Activated CD4-positive, alpha-beta T cell treated with anti-CD3 and anti-CD28 coated beads, Interleukin-2, Interleukin-6, amounts not matched to agents 100 ng/mL and 50 ng/mL, durations not matched to agents 16 hours and 8 hours (primary cell): ENCODE results near the gene DNAH17.

ENCODE experiments used
- DNase-seq: peaks from one replicate; pipeline ENCODE4 v3.0.0-alpha.2; 2020

The DNAH17 gene

DNA sequence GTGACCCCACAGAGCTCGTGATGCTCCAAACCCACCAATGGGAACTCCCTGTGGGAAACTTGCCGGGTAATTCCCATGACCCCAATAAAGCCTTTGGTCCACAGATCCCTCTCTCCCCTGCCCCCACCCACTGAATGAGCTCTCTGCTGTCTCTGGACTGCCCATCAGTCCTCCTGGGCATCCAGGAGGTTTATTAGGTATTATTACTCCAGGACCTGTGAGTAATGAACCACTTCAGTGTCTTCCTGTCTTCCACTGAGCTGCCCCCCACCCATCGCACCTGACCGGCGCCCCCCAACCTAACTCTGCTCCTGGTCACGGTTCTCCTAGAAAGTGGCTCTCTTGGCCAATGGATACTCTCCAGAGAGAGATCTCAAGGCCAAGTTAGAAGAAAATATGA is 28.7 kb upstream of the DNAH17 start:
- DNase-seq, result no peak

DNA sequence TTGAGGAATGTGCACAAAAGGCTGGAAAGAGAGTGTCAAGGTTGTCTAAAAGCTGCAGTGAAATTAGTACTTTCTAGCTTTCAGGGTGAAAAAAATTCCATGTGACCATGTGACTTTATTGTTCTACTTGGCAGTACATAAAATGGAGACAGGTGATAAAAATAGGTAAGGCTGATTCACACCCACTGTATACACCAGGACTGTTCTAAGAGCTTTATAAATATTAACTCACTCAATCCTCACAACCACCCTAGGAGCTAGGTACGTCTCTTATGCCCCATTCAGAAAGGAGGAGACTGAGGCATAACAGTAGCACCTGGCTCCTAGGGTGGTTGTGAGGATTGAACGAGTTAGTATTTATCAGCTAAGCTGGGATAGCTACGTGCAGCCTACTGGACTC is 28.2 kb upstream of the DNAH17 start:
- DNase-seq, result no peak

DNA sequence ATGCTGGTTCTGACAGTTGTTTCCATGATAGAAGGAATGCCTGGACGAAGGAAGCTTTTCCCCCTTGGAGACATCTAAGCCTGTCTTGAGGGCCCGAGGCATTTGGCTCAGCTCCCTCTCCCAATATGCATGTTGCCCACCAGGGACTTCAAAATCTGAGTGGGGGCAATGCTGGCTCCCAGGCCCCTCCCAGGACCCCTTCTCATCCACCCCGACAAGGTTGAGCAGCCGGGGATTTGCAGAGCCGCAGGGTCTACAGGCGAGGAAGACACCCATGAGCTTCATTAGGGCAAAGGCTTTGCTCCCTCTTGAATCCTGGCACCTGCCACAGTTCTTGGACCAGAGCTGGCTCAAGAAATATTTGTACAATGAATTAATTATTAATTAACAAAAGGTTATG is 25.1 kb upstream of the DNAH17 start:
- DNase-seq, result no peak

DNA sequence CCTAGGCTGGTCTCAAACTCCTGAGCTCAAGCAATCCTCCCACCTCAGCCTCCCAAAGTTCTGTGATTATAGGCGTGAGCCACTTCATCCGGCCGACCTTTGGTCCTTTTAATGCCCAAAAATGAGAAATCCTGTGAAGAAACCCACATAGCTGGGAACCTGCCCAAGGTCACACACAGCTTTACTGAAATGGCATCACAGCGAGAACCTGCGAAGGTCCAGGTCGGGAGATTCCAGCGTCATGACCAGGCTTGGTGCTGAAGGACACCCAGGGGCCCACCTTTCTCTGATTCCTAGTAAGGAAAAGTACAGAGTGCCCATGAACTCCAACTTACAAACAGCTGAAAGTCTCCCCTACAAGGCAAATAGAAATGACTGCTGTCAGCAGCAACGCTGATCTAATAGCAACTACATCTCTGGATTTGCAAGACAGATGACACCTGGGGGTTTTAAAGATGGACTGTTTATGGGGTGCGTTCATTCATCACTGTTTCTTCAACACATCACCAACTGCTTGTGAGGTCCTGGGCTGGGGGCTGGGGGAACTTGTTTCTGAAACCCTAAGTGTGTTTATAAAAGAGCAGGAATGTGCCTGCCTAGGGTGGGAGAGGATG is 24.5 kb upstream of the DNAH17 start:
- no peak for DNase-seq

DNA sequence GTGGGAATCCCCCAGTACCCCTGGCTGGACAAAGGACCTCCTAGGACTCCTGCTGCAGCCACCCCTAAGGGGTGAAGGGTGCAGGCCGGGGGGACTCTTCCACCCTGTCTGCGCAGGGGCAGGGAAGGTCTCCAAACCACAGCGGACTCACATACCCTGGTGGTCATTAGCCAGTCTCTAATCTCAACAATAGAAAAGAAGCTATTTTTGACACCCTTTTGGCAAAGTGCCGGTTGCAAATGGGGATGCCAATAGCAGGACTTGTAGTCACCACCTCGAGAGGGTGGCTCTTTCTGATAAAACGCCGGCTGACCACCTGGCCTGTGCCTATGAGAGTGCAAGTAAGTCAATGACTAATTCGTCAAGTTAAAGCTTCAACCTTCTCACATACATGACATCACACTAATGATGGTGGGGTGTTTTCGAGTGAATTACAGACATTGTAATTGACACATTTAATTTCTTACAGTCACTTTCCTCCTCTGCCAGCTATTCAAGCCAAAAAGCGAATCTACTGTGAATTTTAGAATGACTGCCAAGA is 23.1 kb upstream of the DNAH17 start:
- DNase-seq, result no peak

DNA sequence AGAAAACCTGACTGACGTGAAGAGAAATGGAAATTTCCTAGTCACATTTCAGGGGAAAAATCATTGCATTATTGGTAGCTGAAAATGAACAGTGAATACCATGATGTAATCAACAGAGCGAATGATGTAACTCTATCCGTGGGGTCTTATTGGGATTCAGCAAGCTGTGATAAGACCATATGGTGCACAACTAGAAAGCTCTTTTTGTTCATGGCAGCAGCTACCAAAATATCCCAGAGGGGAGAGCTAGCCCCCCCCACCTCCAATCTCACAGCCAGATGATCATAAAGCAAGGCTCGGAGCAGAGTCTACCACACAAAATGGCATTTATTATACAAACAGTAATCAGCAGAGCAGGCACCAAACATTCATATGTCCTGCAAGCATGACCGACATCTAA is 22.2 kb upstream of the DNAH17 start:
- DNase-seq, result no peak

DNA sequence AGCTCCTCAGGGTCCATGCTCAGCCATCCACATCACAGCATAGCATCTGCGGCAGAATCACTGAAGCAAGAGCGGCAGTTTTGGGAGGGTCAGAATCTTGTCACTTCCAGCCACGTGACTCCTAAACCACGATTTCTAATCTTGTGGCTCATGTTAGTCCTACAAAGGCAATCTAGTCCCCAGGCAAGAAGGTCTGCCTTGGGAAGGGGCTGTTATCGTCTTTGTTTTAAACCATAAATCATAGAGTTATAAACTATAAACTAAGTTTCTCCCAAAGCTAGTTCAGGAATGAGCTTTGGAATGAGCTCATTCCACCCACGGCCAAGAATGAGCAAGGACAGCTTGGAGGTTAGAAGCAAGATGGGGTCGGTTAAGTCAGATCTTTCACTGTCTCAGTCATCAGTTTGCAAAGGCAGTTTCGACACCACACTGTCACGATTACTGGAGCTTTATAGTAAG is 20.8 kb upstream of the DNAH17 start:
- no peak for DNase-seq

DNA sequence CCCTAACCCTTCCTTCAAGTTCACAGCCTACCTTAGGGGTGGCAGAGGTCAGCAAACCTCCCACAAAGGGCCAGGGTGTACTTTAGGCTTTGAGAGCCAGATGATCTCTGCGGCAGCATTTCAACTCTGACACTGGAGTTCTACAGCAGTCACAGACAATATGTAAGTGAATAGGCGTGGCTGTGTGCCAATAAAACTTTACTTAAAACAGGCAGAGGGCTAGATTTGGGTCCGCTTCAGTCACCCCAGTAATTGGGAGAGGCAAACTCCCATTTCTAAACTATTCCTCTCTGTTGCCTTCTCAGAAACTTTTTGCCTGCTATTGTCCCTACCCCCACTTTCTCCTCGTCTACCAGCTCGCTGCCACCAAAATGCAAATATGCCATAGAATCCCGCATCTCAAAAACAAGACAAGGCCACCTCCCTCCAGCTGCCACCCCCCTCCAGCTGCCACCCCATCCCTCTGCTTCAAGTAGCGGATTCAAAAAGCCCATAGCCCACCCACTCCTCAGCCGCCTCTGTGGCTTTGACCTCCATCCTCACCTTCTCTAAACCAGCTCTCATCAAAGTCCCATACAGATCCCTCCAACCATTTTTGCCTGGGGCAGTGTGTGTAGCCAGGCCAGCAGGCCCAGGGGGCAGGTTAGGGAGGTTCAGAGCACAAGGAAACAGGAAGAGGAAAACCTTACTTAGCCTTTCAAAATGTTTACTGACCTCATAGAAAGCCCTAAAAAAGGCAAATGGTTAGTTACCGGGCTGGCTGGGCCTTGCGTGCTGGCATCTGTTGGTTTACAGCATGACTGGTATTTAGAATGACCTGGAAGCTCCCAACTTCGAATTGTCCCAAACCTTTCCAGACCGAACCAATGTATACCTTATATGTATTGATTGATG is 19.9 kb upstream of the DNAH17 start:
- no peak for DNase-seq

DNA sequence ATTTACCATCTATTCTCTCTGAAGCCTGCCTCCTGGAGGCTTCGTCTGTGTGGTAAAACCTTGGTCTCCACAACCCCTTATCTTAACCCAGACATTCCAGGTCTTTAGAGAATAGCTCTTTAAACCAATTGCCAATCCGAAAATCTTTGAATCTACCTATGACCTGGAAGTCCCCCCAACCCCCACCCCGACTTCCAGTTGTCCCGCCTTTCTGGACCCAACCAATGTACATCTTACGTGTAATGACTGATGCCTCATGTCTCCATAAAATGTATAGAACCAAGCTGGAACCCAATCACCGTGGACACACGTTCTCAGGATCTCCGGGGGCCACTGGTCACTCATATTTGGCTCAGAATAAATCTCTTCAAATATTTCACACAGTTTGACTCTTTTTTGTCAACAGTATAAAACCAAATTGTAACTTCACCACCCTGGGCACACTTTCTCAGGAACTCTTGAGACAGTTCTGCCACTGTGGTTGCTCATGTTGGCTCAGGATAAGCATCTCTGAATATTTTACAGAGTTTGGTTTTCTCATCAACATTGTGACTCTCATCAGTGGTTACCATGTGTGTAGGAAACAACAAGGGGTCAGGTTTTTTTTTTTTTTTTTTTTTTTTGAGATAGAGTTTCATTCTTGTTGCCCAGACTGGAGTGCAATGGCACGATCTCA is 18.1 kb upstream of the DNAH17 start:
- DNase-seq, result no peak

DNA sequence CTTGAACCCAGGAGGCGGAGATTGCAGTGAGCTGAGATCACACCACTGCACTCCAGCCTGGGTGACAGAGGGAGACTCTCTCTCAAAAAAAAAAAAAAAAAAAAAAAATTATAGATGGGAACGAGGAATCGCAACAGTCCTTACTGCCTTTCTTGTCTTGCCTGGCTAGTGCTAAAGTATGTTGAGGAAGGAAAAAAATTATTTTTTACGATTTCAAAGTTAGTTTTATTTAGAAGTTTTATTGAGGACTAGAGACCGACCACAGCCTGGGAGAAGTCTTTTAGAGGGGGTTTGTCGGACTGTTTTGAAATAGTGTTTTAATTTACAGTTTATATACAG is 15.8 kb upstream of the DNAH17 start:
- DNase-seq, result no peak

DNA sequence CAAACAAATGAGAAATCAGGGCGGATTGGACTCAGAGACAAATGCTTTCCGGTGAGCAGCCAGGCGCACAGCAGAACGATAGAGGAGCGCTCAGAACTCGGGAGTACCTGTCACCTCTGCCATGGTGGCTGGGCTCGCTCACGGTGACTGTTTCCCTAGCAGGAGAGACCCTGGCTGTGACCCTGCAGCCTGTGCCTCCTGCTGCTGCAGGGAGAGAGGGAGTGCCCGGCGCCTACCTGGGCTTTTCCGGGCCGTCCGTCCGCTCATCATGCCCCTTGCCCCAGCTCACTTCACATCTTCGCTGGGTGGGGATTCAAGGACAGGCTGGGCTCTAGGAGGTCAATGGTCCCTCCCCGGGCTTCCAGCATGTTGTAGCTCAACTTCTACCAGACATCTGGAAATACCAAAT is 14.1 kb upstream of the DNAH17 start:
- DNase-seq, result no peak

DNA sequence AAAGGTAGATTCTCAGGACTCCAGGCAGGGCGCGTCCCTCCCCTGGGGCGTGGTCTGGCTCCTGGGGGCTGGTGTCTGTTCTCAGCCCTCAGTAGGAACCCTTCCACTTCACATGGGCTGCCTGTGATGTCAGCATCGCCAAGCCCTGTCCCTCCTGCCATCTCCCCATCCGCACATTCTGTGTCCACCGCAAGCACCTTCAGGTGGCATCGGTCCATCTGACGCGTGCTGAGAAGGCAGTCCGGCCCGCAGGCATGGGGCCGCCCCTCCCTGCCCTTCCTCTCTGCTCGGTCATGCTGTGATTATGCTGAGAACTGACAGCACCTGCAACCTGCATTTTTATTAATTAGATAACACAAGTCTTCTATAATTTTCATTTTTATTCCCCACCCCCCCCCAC is 12.7 kb upstream of the DNAH17 start:
- DNase-seq, result no peak

DNA sequence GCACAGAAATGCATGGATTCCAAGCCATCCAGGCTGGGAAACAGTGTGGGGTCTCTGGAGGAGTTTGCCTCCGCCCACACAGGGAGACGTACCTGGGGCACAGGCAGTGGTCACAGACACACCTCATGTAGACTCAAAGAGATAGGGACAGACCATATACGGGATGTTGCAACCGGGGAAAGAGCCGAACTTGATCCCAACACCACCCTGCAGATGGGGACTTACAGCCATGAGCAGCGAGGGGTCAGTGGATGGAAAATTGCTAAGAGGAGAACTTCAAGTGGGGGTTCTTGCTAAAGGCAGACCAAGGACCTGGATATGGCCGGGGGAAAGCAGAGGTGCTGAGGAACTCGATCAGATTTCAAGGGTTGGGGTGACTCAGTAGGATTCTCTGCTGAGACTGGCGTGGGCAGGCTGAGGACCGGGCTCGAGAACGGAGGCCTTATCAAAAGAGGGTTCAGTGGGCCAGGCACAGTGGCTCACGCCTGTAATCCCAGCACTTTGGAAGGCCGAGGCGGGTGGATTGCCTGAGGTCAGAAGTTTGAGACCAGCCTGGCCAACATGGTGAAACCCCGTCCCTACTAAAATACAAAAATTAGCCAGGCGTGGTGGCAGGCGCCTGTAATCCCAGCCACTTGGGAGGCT is 12.0 kb upstream of the DNAH17 start:
- DNase-seq, result no peak

DNA sequence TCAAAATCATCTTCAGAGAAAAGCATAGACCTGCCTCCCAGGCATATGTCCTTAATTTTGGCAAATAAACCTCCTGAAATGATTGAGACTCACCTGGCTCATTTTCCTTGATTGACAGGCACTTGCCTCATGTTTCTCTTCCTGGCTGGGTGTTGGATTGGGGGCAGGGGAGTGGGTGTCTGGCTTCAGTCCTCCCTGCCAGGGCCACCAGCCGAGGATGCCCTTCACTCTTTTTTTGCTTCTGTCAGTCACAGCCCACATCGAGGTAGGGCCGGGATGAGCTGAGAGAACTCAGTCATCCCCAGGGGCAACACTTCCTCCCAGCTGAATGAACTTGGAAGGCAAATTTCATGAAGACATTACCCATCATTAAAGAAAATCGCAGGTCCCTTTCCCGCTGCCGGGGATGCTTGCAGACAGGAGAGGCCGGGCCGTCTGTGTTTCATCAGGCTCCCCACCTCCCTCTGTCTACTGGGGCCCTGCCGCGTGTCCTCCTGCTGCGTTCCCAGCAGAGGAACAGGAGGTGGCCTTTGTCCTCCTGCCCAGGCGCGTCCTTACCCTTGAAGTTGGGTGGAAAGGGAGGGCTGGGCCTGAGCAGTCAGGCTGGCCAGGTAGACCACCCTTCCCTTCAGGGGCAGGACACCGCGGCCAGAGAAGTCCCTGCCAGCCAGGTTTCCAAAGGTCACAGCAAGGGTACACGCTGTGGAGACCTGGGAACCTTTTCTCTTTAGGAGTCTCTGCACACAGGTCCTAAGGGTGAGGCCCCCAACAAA is 11.2 kb upstream of the DNAH17 start:
- DNase-seq, result no peak

DNA sequence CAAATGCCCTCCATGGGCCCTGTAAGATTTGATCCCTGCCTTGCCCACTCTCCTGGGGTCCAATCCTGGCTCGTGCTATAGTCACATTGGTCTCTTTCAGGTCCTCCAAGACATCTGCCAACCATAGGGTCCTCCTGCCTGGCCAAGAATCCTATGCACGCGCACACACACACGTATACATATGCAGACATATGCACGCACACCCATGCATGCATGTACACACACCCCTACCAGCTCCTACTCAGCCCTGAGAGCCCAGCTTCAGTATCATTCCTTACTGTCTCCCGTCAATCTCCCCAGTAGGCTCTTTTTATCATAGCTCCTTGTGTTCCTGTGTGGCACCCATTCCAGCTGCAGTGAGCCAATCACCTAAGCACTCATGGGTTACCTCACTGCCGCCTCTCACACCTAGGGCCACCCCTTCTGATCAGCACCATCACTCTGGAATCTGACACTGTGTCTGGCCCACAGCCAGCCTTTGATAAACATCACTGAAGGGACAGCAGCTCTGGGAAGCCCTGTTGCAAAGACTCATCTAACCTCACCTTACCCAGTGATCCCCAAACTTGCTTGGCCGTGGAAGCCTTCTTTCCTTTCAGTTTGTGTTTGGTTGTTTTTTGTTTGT is 7.9 kb upstream of the DNAH17 start:
- DNase-seq, result no peak

DNA sequence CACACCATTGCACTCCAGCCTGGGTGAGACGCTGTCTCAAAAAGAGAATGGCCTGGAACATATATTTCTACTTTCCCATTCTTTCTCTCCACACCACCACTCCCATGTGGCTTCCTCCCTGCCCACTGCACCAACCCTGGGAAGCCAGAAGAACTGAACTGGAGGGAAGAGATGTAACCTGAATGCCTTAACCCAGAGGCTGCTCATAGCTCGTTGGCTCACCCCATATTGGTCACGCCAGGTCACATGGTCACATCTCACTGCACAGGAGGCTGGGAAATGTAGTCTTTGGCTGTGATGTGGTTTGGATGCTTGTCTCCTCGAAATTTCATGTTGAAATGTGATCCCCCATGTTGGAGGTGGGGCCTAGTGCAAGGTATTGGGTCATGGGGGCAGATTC is 5.9 kb upstream of the DNAH17 start:
- DNase-seq, result peak; percentile 17

DNA sequence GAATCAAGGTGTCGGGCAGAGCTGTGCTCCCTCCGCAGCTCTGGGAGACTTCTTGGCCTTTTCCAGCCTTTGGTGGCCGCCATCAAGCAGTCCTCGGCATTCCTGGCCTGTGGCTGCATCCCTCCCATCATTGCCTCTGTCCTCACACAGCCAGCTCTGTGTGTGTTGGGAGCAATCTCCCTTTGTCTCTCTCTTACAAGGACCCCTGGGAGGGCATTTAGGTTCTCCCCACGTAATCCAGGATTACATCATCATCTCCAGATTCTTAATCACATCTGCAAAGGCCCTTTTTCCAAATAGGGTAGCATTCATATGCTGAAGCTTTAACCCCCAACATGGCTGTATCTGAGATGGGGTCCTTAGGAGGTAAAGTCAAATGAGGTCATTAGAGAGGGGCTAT is 4.1 kb upstream of the DNAH17 start:
- no peak for DNase-seq

DNA sequence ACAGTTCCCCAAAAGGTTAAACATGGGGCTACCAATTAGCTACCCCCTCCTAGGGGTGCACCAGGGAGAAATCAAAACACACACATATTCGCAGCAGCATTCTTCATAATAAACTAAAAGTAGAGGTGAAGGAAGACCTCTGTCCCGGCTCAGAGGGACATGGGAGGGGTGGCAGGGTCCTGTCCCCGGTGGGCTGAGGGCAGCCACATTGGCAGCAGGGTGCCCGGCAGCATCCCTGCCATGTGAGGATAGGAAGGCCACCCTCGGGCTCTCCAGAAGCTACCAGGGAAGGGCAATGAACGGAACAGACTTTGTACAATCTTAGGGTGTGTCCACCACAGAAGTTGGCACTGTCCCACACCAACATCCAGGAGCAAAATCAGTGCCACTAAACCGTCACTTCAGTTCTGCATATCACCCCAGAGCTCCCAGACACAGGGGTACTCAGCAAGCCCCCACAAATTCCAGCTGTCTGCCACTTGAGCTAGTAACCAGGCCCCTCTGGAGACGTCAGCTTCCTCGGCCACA is 3.1 kb upstream of the DNAH17 start:
- no peak for DNase-seq

DNA sequence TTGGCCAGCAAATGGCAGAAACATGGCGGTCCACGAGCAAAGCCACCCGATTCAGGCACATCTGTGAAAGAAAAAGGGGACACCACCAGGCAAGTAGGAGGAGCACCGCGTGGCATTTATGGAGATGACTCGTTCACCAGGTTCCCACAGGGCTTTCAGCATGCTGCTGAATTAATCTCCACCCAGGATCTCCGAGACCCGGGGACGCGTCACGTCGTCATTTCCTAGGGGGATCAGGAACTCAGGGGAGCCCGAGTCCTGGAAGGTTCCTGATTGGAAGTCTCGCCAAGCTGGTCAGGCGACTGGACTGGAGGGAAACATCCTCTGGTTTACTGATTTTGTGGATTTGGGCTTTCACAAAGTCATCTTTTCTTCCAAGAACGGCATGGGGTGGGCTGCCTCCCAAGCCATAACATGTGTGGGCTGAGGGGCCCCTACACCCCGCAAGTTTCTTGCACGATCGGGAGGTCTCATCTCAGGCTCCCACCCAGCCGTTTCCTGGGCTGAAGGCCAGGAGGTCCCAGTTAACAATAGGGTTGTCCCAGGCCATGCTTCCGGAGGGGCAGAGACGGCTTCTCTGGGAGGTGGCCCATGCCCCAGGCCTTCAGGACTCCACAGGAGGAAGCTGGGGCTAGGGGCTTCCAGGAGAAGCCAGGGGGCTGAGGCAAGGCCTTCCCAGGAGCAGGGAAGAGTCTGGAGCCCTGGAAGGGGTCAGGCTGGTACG is 645 bp downstream of the DNAH17 start:
- DNase-seq, result no peak

DNA sequence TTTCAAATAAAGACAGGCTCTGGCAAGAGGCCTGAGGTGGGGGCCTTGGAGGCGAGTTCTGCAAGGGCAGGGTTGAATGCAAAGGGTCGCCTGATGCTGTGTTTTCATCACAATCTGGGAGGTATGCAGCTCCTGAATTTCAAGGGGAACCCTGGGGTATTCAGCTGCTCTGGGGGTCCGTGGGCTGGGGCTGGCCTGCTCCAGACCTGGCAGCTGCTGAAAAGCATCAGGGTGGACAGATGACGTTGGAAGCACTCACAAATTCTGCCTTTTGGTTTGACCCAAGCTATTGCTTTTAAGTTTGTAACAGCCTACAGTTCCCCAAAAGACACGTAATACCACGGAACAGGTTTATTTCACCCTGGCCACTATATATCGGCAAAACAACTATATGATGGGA is 1.3 kb downstream of the DNAH17 start:
- no peak for DNase-seq

DNA sequence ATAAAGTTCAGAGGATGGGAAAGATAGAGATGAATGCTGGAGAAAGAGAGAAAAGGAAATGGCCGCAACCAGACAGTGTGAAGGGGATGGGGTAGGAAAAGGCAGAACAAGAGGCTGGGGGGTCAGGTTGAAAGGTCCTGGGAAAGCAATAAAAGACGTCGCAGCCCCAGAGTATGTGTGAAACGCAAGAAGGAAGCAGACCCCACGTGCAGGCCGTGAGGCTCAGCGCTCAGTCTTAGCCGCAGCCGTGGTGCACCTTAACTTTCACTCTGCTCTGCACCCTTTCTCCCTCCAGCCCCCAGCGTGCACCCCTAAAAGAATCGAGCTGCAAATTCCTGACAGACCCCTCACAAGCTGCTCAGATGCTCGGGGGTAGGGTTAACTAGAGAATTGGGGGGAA is 1.9 kb downstream of the DNAH17 start:
- no peak for DNase-seq
